NT2/D1 (cell line): ENCODE measurements around the gene PPDPF.

Source experiments
- SUZ12 ChIP-seq: IDR thresholded peaks from 2 replicates; pipeline ENCODE4 v1.6.1; 2011; ENCODE audit not compliant: insufficient read length, insufficient read depth; ENCODE audit errors: extremely low read depth
- YY1 ChIP-seq: IDR thresholded peaks from 2 replicates; pipeline ENCODE4 v1.6.1; 2011; ENCODE audit not compliant: insufficient read length, insufficient read depth
- ZNF274 ChIP-seq: IDR thresholded peaks from 2 replicates; pipeline ENCODE4 v1.6.1; 2011; ENCODE audit warnings: mild to moderate bottlenecking, low read depth, low read length

DNA sequence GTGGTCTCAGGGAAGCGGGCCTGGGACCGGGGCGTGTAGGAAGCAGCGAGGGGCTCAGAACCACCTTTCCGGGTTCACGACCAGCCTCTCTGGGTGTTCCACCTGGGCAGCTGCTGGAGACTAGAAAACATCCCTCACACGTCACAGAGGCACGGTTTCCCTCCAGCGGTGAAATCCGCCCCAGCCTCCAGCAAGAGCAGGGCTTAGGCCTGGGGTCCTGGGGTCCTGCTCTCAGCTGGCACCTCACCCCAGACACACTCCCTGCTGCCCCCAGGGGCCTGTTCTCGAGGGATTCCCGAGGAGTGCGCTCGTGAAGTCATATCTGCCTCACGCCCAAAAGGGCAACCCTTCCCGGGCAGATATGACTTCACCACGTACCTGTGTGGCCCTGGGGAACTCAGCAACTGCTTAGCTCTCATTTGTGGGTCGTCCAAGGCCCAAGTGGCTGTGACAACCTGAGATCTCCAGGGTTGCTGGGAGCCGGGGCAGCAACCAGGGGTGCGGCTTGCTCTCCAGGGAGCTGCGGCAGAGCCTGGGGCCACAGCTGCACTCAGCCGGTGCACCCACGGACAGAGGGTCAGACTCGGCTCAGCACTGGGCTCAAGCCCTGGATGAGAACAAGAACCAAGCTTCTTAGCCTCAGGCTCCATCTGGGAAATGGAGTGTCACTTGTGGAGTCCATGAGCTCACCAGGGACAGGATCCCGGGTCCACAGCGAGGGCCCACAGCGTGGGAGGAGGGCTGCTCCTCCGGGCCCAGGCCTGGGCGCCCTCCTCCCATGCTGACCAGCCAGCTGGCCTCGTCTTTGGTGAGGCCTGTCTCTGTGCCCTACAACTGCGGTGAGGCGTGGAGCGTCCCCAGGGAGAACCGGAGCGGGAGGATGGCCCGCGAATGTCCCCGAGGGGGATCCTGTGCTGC is 34.1 kb downstream of the PPDPF start:
- TF ChIP-seq ZNF274 (no peak), YY1 (no peak), SUZ12 (no peak)
